Sciatic nerve (tissue), 2 donors: ENCODE measurements around the gene C1QTNF9B. TPM values are rescaled to one million over a fixed set of nuclear protein-coding genes. Genes with fewer than 3 reads are reported as not detected.
"Not testable (repeated sequence)": the region's sequence is repeated elsewhere in the genome, so short reads cannot be mapped to it uniquely, and the experiment has no call there.

Experiments used
- ATAC-seq: fragments of 200-7000 bp; cut with Tn5 transposase; one replicate; pipeline ENCODE4 v1.9.1; 2020; ENCODE audit warnings: mild to moderate bottlenecking, moderate library complexity
- DNase-seq: peaks from one replicate; pipeline ENCODE4 v3.0.0-alpha.2; 2020; ENCODE audit warnings: low spot score
- intact Hi-C: fragments of 100-400 bp; cut with DNase I; formaldehyde crosslinking; loops from one replicate; pipeline ENCODE4 v1.14.2; 2022
- total RNA-seq: library from RNA; stranded (reverse); fragmentation: NEBNext Ultra II Directional; extraction: Animal tissue kit (Norgen Biotek cat#: 25700); gene quantifications from one replicate; pipeline ENCODE4 v1.2.1, GENCODE V29; 2021
- donor health status: DM: no; HTN: no; CAD: no.
- donor health status: DM: no; HTN: no; CAD: no.

C1QTNF9B gene
- 3.0 TPM for total RNA-seq

DNA sequence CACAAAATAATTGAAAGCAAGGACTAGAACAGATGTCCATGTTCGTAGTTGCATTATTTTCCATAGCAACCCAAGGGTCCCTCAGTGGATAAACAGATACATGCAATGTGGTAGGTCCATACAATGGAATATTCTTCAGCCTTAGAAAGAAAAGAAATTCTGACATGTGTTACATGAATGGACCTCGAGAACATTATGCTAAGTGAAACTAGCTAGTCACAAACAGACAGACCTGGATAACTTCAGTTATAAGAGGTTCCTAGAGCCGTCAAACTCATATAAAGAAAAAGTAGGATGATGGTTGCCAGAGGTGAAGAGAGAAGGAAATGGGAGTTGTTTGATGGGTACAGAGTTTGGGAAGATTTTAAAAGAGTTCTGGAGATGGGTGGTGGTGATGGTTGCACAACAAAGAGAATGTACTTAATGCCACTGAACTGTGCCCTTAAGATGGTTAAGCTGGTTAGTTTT is at the start of gene C1QTNF9B:
TSS of gene C1QTNF9B (minus strand) at position 51 of the 468 bp plus-strand sequence.
- DNase-seq, intact Hi-C loops, ATAC-seq: not testable (repeated sequence)

DNA sequence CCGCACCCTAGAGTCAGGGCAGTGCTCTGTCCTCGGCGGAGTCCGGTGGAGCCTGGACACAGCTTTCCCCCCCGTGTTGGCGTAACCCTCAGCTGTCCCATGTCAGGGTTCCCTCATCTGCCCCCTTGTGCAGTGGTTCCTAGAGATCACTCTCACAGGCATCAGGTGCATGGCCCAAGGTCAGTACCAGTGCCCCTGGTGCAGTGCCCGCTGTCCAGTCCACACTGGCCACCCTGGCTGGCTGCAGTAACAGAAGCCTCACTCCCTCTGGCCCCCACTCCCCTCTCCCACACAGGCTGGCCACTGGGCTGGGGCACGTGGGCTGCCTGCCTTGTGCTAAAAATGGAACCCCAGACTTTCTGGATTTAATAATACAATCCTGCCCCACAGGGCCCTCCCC is 49.6 kb upstream of the C1QTNF9B start:
- DNase-seq (no peak), ATAC-seq (no peak)
- intact Hi-C loops, result no loop called here

DNA sequence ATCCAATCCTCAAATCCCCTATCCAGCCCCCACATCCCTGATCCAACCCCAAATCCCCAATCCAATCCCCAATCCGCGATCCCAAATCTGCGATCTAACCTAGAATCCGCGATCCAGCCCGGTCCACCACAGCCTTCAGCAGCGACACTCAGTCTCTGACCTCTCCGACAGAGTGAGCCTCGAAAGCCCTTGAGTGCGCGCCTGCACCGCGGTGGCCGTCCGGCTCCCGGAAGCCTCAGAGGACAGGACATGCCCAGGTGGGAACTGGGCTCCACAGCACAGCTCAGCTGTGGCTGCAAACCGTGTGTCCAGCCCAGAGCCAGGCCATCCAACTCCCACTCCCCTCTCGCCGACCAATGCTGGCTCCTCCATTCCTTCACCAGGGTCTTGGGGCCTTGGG is 48.8 kb upstream of the C1QTNF9B start:
- DNase-seq (no peak), ATAC-seq (peak; percentile 21)
- intact Hi-C loops, result no loop called here

DNA sequence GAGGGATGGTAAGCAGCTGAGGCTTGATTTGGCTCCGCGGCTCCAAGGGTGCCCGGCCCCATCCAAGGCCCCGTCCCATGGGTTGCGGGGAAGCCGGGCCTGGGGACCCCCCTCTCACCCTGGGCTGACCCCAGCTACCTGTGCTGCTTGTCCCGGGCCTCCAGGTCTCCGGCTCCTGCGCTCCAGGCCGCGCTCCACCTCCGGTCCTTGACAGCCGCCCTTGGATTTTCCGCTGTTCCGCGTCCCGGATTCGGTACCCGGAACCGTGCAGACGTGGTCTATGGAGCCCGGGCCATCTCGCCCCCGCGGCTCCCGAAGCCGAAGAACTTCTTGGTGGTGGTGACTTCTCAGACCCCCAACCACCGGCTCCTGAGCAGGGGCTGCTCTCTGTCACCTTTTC is 48.3 kb upstream of the C1QTNF9B start:
- DNase-seq (no peak), ATAC-seq (no peak)
- intact Hi-C loops, result no loop called here

DNA sequence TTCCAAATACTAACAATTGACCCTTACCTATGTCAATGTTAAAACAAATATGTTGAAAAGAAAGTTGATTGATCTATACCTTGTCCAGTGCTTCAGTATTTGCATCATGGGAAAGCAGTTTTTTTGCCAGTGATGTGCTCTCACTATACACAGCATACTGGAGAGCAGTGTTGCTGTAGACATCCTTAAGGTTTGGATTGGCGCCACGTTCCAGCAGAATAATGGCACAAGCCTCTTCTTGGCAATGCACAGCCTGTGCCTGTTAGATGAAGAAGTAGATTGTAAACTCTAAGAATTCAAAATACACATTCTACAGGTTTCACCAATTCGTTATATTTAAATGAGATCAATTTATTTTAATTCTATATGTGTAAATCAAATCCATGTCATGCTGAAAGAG is 43.9 kb upstream of the C1QTNF9B start:
- no peak for ATAC-seq
- no peak for DNase-seq
- intact Hi-C loops, result no loop called here

DNA sequence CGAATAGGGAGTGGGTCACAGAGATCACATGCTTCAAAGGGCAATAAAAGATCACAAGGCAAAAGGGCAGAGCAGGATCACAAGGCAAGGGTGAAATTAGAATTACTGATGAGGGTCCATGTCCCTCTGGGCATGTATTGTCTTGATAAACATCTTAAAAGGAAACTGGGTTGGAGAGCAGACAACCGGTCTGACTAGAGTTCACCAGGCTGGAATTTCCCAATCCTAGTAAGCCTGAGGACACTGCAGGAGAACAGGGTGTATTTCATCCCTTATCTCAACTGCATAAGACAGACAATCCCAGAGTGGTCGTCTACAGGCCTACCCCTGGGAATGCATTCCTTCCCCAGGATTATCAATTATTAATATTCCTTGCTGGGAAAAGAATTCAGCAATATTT is 42.4 kb upstream of the C1QTNF9B start:
- DNase-seq, ATAC-seq, intact Hi-C loops: not testable (repeated sequence)

DNA sequence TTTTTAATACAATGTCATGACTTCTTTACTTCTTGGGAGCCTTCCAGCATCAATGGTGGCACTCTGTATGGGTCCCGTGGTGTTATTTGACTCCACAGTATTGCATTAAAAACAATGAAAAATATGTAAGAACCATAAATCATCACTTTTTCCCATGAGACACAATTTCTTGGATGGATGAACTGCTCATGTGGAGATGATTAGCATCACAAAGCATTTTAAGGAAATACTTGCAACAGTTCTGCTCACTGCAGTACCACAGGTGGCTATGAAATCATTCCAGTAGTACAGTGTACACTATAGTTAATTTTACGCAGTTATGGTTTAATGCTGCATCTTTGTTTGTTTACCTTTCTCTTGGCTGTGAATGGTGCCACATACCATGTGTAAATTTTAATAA is 37.2 kb upstream of the C1QTNF9B start:
- no peak for ATAC-seq
- intact Hi-C loops, result no loop called here
- DNase-seq, result no peak

DNA sequence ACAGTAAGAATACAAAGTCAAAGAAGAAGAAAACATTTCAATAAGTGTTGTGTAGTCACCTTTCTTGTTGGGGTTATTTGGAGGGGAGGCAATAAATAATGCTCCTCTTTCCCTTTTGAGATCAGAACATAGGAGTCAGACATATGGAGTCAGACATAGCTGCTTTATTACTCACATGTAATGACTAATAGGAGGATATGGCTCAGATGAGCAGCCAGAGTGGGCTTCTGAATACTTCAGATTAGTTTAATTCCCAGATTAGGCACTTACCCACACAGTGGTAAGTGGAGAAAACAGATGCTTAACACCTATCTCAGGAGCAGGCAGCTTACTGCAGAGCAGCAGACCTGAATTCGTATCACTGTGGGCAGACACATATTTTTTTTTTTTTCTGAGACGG is 31.7 kb upstream of the C1QTNF9B start:
- no peak for DNase-seq
- intact Hi-C loops, result loop anchor here (10.0 kb wide), 1 partner anchor 306 kb away; no protein-coding TSS in a partner anchor
- no peak for ATAC-seq

DNA sequence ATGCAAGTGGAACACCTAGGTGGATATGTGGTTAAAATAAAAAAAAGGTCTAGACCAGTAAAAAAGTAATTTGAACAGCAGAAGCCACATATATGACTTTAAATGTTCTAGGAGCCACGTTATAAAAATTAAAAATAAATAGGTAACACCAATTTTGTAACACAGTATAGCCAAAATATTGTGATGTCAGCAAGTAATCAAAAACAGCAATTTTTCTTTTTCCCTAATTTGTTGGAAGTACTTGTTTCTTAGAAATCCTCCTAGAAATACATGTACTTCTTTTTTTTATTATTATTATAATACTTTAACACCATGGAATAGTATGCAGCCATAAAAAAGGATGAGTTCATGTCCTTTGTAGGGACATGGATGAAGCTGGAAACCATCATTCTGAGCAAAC is 25.7 kb upstream of the C1QTNF9B start:
- intact Hi-C loops, result loop anchor here (10.0 kb wide), 1 partner anchor 312 kb away; no protein-coding TSS in a partner anchor
- no peak for DNase-seq
- ATAC-seq, result no peak

DNA sequence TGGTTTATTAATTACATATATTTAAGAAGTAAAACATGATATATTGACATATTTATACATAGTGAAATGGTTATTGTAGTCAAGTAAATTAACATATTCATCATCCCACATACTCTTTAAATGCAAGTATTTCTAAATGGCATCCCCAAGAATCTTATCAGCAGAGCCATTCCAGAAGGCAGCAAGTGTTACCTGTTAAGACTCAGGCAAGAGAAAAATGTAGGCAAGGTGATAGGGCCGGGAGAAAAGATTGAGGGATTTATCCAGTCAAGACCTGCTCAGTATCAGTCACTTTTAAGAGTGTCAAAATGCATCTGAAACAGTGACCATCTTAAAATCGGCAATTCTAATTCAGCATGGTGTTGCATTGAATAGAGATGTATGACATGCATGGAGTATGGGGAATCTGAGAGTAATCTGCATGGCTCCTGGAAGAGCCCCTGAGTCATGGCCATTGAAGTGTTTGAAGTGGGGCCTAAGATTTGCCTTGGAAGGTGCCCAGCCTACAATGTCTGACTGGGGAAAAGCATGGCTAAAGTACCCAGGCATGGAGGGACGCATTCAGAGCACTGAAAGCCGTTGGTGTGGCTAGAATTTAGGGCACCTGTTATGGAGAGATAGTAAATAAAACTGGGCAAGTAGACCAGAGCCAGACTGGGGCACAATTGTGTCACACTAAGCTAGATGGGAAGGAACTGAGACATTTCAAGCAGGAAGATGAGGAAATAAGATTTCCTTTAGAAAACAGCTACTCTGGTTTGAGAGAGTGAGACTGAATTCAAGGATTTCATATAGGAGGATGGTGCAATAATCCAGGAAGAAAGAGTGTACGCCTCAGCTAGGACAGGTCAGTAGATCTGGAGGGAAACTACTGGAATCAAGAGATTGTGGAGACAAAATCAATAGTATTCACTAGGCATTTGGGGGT is 25.0 kb upstream of the C1QTNF9B start:
- DNase-seq, result no peak
- intact Hi-C loops, result loop anchor here (10.0 kb wide), 1 partner anchor 313 kb away; no protein-coding TSS in a partner anchor
- no peak for ATAC-seq

DNA sequence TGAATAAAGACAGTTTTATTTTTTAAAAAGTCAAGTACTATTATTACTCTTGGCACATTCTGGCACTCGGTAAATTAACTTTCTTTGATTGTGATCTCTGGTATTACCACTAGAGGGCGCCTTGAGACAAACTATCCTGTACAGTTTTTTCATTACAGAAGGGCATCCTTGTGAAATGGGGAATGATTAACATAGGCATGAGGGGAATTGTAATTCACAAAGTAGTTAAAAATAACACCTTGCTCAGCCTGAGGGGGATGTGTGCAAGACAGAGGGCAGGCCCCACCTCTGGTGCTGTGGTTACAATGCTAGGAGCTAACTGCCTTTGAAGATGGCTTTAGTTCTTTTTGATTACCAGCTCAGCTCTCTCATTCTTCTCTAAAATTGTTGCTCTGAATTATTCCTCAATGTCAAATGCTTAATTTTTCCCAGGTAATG is 24.2 kb upstream of the C1QTNF9B start:
- DNase-seq (no peak), ATAC-seq (no peak)
- intact Hi-C loops, result loop anchor here (10.0 kb wide), 1 partner anchor 313 kb away; no protein-coding TSS in a partner anchor

DNA sequence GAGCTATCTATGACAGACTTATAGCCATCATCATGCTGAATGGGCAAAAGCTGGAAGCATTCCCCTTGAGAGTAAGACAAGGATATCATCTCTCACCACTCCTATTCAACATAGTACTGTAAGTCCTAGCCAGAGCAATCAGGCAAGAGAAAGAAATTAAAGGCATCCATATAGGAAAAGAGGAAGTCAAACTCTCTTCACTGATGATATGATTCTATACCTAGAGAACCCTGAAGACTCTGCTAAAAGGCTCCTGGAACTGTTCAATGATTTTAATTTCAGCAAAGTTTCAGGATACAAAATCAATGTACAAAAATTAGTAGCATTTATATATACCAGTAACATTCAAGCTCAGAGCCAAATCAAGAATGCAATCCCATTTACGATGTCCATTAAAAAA is 21.7 kb upstream of the C1QTNF9B start:
- no peak for ATAC-seq
- DNase-seq, result no peak
- intact Hi-C loops, result no loop called here

DNA sequence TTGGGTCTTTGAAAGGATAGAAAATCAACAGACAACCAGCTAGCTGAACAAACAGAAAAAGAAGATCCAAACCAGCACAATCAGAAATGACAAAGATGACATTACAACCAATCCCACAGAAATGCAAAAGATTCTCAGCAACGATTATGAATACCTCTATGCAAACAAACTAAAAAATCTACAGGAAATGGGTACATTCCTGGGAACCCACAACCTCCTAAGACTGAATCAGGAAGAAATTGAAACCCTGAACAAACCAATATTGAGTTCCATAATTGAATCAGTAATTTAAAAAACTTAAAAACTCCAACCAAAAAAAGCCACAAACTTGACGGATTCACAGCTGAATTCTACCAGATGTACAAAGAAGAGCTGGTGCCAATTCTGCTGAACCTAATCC is 20.9 kb upstream of the C1QTNF9B start:
- DNase-seq, result no peak
- intact Hi-C loops, result no loop called here
- no peak for ATAC-seq

DNA sequence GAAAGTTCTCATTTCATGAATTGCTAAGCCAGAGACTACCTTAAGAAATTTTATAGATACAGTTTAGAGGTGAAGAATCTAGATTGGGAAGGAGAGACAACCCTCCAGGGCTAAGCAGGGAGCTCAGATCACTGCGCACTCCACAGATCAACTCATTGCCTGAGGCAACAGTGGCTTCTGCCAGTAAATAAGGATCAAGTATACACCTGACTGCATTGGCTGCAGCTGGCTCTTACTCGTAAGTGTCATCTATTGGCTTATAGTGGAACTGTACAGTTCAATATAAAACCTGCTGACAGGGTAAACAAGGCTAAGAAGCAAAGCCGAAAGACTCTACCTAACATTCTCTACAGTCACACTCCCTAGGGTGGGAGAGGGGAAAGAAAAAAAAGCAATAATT is 18.0 kb upstream of the C1QTNF9B start:
- intact Hi-C loops, result no loop called here
- DNase-seq (no peak), ATAC-seq (no peak)

DNA sequence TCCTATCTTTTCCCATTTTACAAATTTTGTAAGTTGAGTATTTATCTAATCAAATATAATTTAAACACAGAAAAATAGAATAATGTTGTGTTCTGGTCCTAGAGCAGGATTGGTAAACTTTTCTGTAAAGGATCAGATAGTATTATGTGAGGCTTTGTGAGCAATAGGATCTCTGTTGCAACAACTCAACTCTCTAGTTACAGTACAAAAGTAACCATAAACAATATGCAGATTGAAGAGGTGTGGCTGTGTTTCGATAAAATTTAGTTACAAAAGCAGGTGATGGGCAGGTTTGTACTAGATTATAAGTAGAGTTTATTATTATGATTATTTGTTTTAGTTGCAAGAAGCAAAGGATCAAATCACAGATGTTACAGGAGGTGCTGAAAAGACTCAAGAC is 15.2 kb upstream of the C1QTNF9B start:
- DNase-seq (no peak), ATAC-seq (no peak)
- intact Hi-C loops, result no loop called here

DNA sequence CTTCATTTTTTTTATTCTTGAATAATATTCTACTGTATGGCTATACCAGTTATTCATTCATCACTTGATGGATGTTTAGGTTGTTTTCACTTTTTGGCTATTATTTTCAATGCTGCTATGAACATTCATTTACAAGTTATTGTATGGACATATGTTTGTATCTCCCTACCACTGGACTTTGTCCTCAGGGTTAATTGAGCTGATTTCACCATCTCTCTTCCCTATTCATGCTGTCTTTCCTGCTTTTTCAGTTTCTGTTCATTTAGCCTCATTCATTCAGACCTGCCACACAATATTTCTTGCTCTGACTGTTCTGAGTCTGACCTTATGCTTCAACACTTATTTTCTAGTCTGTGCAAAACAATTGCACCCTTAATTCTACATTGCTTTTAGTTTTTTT is 12.3 kb upstream of the C1QTNF9B start:
- intact Hi-C loops, result no loop called here
- no peak for DNase-seq
- no peak for ATAC-seq

DNA sequence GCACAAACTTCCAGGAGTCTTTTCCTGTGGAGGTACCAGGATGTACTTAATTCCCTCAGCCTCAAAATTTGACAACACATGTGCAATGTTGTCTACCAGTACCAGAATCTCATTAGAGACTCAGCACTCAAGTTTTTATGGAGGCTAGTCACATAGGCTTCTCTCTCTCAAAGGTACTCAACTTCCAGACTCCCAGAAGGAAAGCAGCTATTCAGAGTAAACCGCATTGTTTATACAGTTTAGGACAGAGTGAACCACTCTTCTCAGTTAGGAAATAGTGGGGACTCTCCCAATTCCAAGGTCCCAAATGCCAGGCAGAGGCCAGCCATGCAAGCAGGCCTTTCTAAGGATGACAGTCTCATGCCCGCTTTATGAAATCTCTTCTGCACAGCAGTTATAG is 8.5 kb upstream of the C1QTNF9B start:
- no peak for ATAC-seq
- DNase-seq, result no peak
- intact Hi-C loops, result no loop called here

DNA sequence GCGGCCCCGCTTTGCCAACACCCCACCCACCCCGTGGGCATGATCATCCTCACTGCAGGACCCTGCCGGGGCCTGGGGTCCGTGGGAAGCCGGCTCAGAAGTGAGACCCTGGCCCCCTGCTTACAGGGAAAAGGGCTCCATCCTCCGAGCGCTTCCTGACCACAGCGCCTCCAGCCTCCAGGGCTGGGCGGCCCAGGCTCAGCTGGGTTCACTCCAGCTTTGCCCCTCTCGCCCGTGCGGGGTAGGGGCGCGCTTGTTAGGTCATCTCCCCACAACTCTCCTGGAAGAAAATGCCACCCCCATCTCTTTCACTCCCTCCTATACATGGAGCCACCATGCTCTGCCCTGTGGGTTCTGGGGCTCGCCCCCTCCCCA is 6.6 kb upstream of the C1QTNF9B start:
- intact Hi-C loops, result no loop called here
- DNase-seq (no peak), ATAC-seq (peak; percentile 48)

DNA sequence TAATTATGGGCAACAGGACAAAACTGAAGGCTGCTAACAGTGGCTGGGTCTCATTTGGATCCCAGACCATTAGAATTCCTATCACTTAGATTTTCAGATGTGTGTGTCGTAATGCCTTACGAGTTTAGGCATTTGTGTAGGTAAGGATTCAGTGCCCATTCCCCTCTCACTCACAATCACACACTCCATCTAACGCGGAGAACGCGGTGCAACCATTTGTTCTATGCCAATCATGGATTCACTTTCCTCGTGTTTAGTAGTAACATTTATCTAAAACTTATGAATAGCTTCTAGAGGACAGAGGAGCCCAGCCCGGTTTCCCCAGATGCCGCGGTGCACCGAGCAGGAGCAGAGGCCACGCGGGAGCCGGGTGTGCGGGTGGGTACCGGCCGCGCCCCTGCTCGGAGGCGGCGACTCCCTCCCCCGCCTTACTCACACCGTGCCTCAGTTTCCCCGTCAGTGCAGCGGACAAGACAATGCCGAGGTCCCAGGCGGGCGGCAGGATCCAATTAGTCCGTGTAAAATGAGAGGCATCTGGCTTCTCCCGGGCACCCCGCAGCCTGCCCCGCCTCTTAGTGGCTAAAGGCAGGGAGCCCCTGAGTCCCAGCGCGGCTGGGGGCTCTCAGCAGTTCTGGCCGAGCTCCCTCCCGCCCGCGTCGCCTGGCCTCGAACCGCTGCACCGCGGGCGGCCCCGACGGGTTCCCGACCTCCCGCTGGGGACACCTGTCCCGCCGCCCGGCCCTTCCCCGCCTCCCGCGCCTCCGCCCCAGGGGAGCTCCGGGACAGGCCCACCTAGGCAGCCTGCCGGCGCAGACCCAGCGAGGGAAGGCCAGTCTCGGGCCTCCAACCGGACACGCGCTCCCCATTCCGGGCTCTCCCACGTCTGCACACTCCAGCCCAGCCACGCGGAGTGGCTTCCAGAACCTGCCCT is 5.9 kb upstream of the C1QTNF9B start:
- intact Hi-C loops, result no loop called here
- peak; percentile 68 for ATAC-seq
- DNase-seq, result no peak

DNA sequence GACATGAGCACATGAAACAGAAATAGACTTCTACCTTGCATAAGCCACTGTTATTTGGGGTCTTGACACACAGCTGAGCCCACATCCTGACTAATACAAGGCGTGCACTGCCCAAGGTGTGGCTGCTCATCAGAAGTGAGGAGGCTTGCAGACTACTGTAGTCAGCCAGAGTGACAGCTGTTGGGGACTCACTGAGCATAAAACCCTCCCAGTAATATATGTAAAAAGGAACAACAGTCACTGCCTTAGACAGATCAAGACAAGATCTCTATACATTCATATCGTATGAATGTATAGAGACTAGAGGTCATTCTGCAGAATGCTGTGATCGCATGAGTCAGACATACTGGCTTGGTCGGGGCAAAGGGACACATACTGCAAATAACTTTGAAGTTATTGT is 4.1 kb upstream of the C1QTNF9B start:
- no peak for ATAC-seq
- DNase-seq, result no peak
- intact Hi-C loops, result no loop called here
